RWPE1 (cell line): ENCODE results near the gene CCNF.
A peak's percentile ranks its signal among the peaks of the same experiment; 100 is the strongest.
"Not testable (repeated sequence)": the region's sequence is repeated elsewhere in the genome, so short reads cannot be mapped to it uniquely, and the experiment has no call there.

Experiments used
- CTCF ChIA-PET: fragments of 350-600 bp; sonication (Branson Sonifier 250); formaldehyde crosslinking; extraction: SDS; loops from one replicate; lab custom pipeline; 2021; lab: Yijun Ruan, JAX
- POLR2A ChIA-PET: fragments of 400-600 bp; formaldehyde crosslinking; extraction: SDS; loops from one replicate; lab custom pipeline; 2020; ENCODE audit warnings: antibody characterized with exemption; ENCODE audit not compliant: low non-redundant PET; lab: Yijun Ruan, JAX
- DNase-seq: peaks from one replicate; pipeline ENCODE4 v3.0.0; 2012; ENCODE audit warnings: low spot score
- H3K27ac ChIP-seq: fragments of 450-650 bp; 2 replicates; pipeline ENCODE4 v1.5.1; 2017
- TF ChIP-seq, protein P1 (sequence below): fragments of 450-650 bp; conservative IDR thresholded peaks from 2 replicates; pipeline ENCODE4 v1.5.1; 2017; ENCODE audit warnings: low read depth, mild to moderate bottlenecking

The CCNF gene

DNA sequence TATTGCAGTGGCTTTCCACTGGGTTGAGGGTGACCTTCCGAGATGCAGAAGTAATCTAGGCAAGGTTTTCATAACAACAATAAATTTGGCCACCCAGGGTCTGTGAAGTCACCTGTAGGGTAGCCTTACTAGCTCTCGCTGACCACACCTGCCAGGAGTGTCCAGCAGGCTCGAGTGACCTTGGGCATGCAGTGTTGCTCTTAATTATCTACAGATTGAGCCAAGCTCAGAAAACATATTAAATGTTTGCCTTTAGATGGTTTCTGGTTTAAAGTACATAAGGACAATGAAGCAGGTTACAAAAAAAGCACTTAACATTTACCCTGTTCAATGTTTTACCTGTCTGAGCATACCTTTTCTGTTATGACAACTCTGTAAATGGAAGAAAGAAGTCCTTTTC lies 47.5 kb downstream of the CCNF start:
- DNase-seq: no peak
- ChIA-PET POLR2A (no interaction called here), CTCF (interaction anchor here (1.2 to 1.3 kb wide), 2 partner anchors 24 to 25 kb away, joined by 3 to 4 read pairs; no protein-coding TSS in a partner anchor)
- TF ChIP-seq, protein P1, sequence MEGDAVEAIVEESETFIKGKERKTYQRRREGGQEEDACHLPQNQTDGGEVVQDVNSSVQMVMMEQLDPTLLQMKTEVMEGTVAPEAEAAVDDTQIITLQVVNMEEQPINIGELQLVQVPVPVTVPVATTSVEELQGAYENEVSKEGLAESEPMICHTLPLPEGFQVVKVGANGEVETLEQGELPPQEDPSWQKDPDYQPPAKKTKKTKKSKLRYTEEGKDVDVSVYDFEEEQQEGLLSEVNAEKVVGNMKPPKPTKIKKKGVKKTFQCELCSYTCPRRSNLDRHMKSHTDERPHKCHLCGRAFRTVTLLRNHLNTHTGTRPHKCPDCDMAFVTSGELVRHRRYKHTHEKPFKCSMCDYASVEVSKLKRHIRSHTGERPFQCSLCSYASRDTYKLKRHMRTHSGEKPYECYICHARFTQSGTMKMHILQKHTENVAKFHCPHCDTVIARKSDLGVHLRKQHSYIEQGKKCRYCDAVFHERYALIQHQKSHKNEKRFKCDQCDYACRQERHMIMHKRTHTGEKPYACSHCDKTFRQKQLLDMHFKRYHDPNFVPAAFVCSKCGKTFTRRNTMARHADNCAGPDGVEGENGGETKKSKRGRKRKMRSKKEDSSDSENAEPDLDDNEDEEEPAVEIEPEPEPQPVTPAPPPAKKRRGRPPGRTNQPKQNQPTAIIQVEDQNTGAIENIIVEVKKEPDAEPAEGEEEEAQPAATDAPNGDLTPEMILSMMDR: no peak
- H3K27ac ChIP-seq: no peak overlapping the region

DNA sequence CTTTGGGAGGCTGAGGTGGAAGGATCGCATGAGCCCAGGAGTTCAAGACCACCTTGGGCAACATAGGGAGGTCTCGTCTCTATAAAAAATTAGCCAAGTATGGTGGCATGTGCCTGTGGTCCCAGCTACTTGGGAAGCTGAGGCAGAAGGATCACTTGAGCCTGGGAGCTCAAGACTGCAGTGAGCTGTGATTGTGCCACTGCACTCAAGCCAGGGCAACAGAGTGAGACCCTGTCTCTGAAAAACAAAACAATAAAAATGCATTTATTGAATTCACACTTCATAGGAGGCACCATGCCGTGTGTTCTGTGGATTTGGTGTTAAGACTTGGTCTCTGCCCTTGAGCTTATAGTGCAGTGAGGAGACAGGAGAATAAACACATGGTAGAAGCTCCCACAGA lies 48.1 kb downstream of the CCNF start:
- no peak for DNase-seq
- POLR2A ChIA-PET: interaction anchor here (0.6 kb wide), 2 partner anchors 11 to 26 kb away, joined by 7 to 8 read pairs; no protein-coding TSS in a partner anchor
- CTCF ChIA-PET: interaction anchor here (1.2 to 1.3 kb wide), 2 partner anchors 24 kb away, joined by 3 to 4 read pairs; no protein-coding TSS in a partner anchor
- TF ChIP-seq, protein P1: no peak
- peak overlapping the region; percentile 34; the same call in 1 of the 2 replicates for H3K27ac ChIP-seq

DNA sequence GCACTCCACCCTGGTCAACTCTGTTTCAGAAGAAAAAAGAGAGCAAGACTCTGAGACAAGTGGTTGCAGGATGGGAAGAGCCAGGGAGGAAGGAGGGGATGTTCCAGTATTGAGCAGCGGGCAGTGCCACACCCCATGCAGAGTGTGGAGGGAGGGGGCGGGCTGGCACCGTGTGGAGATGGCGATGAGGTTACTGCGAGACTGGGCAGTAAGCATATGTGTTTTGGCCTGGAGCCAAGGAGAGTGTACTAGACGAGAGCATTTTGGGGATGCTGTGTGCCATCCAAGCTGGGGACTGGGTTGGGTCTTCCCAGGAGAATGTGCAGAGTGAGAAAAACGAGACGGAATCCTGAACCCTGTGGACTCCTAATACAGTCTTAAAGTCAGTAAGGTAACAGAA lies 49.0 kb downstream of the CCNF start:
- DNase-seq: no peak
- ChIA-PET POLR2A (no interaction called here), CTCF (interaction anchor here (0.6 kb wide), 1 partner anchor 11 kb away, joined by 3 read pairs; no protein-coding TSS in a partner anchor)
- peak overlapping the region; percentile 34 for H3K27ac ChIP-seq
- TF ChIP-seq, protein P1: no peak

DNA sequence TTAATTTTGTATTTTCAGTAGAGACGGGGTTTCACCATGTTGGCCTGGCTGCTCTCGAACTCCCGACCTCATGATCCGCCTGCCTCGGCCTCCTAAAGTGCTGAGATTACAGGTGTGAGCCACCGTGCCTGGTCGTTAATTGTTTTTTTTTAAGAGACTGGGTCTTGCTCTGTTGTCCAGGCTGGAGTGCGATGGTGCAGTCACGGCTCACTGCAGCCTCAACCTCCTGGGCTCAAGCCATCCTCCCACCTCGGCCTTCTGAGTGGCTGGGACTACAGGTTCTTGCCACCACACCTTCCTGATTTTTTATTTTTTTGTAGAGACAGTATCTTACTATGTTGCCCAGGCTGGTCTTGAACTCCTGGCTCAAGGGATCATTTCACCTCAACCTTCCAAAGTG lies 50.7 kb downstream of the CCNF start:
- H3K27ac ChIP-seq, POLR2A ChIA-PET, DNase-seq, CTCF ChIA-PET: not testable (repeated sequence)

DNA sequence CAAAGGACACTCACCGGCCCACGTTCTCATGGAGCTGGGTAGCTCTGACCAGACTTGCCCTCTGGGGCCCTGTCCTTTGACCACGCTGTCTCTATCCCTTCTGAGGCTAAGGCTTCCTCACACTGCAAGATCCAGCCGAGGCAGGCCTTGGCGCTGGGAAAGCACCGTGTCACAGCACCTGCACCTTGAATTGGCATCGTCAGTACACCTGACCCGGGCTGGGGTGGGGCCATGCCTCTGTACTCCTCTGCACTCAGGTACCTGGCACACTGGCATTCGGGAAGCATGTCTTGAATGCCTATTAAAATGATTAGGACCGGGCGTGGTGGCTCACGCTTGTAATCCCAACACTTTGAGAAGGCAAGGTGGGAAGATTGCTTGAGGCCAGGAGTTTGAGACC lies 51.7 kb downstream of the CCNF start:
- TF ChIP-seq, protein P1: no peak
- H3K27ac ChIP-seq: peak overlapping the region; percentile 3; the same call in 1 of the 2 replicates
- DNase-seq: no peak
- ChIA-PET POLR2A (no interaction called here), CTCF (no interaction called here)

DNA sequence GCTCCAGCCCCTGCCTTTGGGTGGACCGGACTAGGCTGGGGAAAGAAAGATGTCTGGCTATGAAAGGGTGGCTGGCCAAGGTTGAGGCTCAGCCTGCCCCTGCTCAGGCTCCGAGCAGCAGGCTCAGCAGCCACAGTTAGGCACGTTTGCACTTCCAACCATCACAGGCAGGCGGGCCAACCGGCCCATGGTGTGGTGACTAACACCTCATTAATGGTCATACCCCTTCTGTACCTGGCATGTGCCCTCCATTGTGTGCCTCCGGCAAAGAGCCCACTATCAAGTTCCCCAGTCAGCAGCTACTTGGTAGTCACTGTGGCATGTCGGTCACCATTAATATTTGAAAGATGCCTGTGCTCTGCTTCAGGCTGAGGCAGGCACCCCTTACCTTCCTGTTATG lies 52.4 kb downstream of the CCNF start:
- CTCF ChIA-PET: no interaction called here
- POLR2A ChIA-PET: no interaction called here
- TF ChIP-seq, protein P1: no peak
- peak overlapping the region; percentile 19 for H3K27ac ChIP-seq
- no peak for DNase-seq

DNA sequence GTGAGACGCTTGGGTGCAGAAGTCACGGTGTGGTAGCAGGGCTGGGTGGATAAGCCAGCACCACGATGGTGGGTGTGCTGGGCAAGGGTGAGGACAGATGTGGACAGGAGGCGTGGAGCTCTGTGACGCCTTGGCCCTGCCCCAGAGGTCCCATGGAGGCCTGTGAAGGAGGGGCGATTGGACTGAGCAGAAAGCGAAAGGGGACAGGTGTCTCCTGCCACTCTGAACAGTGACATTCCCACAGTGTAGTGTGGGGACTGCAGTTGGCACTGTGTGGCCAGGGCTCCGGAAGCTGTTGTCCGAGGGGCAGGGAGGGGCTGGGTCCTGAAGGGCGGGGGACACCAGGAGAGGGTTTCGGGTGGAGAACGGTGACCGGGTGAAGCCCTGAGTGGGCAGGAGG lies 53.0 kb downstream of the CCNF start:
- DNase-seq: no peak
- TF ChIP-seq, protein P1: no peak
- CTCF ChIA-PET: no interaction called here
- POLR2A ChIA-PET: no interaction called here
- H3K27ac ChIP-seq: peak overlapping the region; percentile 50
